Measurements from ENCODE around the gene ALB.

The ALB gene

GRCh38 chr4:73459048-73459421 lies 54.9 kb downstream of the ALB start:
- Histone ChIP-seq H2AFZ (ENCODE audit: low read length) (no peak overlapping the region), H3K27ac (ENCODE audit: low read depth, low read length, poor library complexity, severe bottlenecking) (no peak overlapping the region), H3K36me3 (ENCODE audit: insufficient read depth, low read length) (no peaks in the 10 kb centered on the region), H3F3A (ENCODE audit: insufficient read depth, low read length) (no peaks in the 10 kb centered on the region), H4K20me1 (ENCODE audit: insufficient read depth, low read length) (no peaks in the 10 kb centered on the region), H3K4me2 (ENCODE audit: low read length) (no peak overlapping the region), H3K9me2 (ENCODE audit: low read depth, low read length) (no peaks in the 10 kb centered on the region), H3K4me3 (ENCODE audit: low read depth, low read length, poor library complexity, severe bottlenecking) (no peak overlapping the region), H3K9me3 (ENCODE audit: low read length) (no peaks in the 10 kb centered on the region), H3K79me2 (ENCODE audit: insufficient read depth, low read length) (no peaks in the 10 kb centered on the region), H3K27me3 (ENCODE audit: insufficient read depth, low read length) (no peaks in the 10 kb centered on the region), H3K9ac (ENCODE audit: low read length) (no peak overlapping the region), H3K4me1 (ENCODE audit: insufficient read depth, low read length, severe bottlenecking) (no peaks in the 10 kb centered on the region)
- no peak for TF ChIP-seq EZH2 (IDR thresholded peaks at IDR 0.05; ENCODE audit: borderline replicate concordance, low read length)
- no peak for TF ChIP-seq CTCF (IDR thresholded peaks at IDR 0.05; ENCODE audit: low read length)

- TF ChIP-seq CTCF (IDR thresholded peaks at IDR 0.05; ENCODE audit: low read length) (no peak), EZH2 (IDR thresholded peaks at IDR 0.05; ENCODE audit: borderline replicate concordance, low read length) (no peak)
- Histone ChIP-seq H3K36me3 (ENCODE audit: insufficient read depth, low read length) (no peaks in the 10 kb centered on the region), H3K79me2 (ENCODE audit: insufficient read depth, low read length) (no peaks in the 10 kb centered on the region), H3K9me3 (ENCODE audit: low read length) (no peaks in the 10 kb centered on the region), H3K27ac (ENCODE audit: low read depth, low read length, poor library complexity, severe bottlenecking) (no peak overlapping the region), H2AFZ (ENCODE audit: low read length) (no peak overlapping the region), H4K20me1 (ENCODE audit: insufficient read depth, low read length) (no peaks in the 10 kb centered on the region), H3K9me2 (ENCODE audit: low read depth, low read length) (no peaks in the 10 kb centered on the region), H3K4me2 (ENCODE audit: low read length) (no peak overlapping the region), H3K4me3 (ENCODE audit: low read depth, low read length, poor library complexity, severe bottlenecking) (no peak overlapping the region), H3K9ac (ENCODE audit: low read length) (no peak overlapping the region), H3F3A (ENCODE audit: insufficient read depth, low read length) (no peaks in the 10 kb centered on the region), H3K27me3 (ENCODE audit: insufficient read depth, low read length) (no peaks in the 10 kb centered on the region), H3K4me1 (ENCODE audit: insufficient read depth, low read length, severe bottlenecking) (no peaks in the 10 kb centered on the region)
These were observed 56.9 kb downstream of the ALB start for GRCh38 chr4:73460913-73461522.

GRCh38 chr4:73468170-73468569 lies 64.1 kb downstream of the ALB start:
- no peaks in the 10 kb centered on the region for H4K20me1 ChIP-seq (ENCODE audit: insufficient read depth, low read length)
- no peak overlapping the region for H3K27ac ChIP-seq (ENCODE audit: low read depth, low read length, poor library complexity, severe bottlenecking)
- H3F3A ChIP-seq (ENCODE audit: insufficient read depth, low read length) = no peaks in the 10 kb centered on the region
- no peaks in the 10 kb centered on the region for H3K9me3 ChIP-seq (ENCODE audit: low read length)
- no peaks in the 10 kb centered on the region for H3K27me3 ChIP-seq (ENCODE audit: insufficient read depth, low read length)
- H3K36me3 ChIP-seq (ENCODE audit: insufficient read depth, low read length) = no peaks in the 10 kb centered on the region
- H3K79me2 ChIP-seq (ENCODE audit: insufficient read depth, low read length) = no peaks in the 10 kb centered on the region
- no peak overlapping the region for H3K4me2 ChIP-seq (ENCODE audit: low read length)
- H3K9me2 ChIP-seq (ENCODE audit: low read depth, low read length) = no peaks in the 10 kb centered on the region
- H2AFZ ChIP-seq (ENCODE audit: low read length) = no peak overlapping the region
- H3K4me3 ChIP-seq (ENCODE audit: low read depth, low read length, poor library complexity, severe bottlenecking) = no peak overlapping the region
- H3K4me1 ChIP-seq (ENCODE audit: insufficient read depth, low read length, severe bottlenecking) = no peaks in the 10 kb centered on the region
- no peak overlapping the region for H3K9ac ChIP-seq (ENCODE audit: low read length)
- TF ChIP-seq CTCF (IDR thresholded peaks at IDR 0.05; ENCODE audit: low read length) (no peak), EZH2 (IDR thresholded peaks at IDR 0.05; ENCODE audit: borderline replicate concordance, low read length) (no peak)
